Heart left ventricle (tissue), 16 donors: ENCODE data around the gene CENPX. TPM values are rescaled to one million over a fixed set of nuclear protein-coding genes. Genes with fewer than 3 reads are reported as not detected.

ENCODE experiments used
- ATAC-seq, 4 donors: fragments of 200-7000 bp; cut with Tn5 transposase; one replicate each; pipeline ENCODE4 v1.9.1; 2020 to 2022; ENCODE audit warnings: moderate library complexity in 4 of 4, mild to moderate bottlenecking in 3 of 4, moderate number of reproducible peaks in 1 of 4
- DNase-seq, 5 donors: peaks; one replicate each; pipeline ENCODE4 v3.0.0-alpha.2; 2020
- H3K27ac ChIP-seq, 12 donors: fragments of 200-600 bp; sonication (generic) in 4 of 12; one replicate each; pipeline versions ENCODE4 v1.5.0 to v1.8.0; 2016 to 2022; ENCODE audit warnings: mild to moderate bottlenecking in 2 of 12
- H3K27me3 ChIP-seq, 9 donors: fragments of 200-600 bp; sonication (generic) in 2 of 9; one replicate each; pipeline versions ENCODE4 v1.5.1 to v1.8.0; 2016 to 2022; ENCODE audit warnings: mild to moderate bottlenecking in 3 of 9
- H3K36me3 ChIP-seq, 9 donors: fragments of 200-600 bp; sonication (generic) in 2 of 9; one replicate each; pipeline versions ENCODE4 v1.5.0 to v1.8.0; 2018 to 2022; ENCODE audit warnings: mild to moderate bottlenecking in 2 of 9
- H3K4me1 ChIP-seq, 12 donors: fragments of 200-600 bp; sonication (generic) in 4 of 12; one replicate each; pipeline versions ENCODE4 v1.5.0 to v1.8.0; 2016 to 2022; ENCODE audit warnings: mild to moderate bottlenecking in 3 of 12
- H3K4me3 ChIP-seq, 12 donors: fragments of 200-600 bp; sonication (generic) in 4 of 12; one replicate each; pipeline versions ENCODE4 v1.5.0 to v1.8.0; 2017 to 2022; ENCODE audit warnings: mild to moderate bottlenecking in 9 of 12, moderate library complexity in 4 of 12
- H3K9me3 ChIP-seq, 12 donors: fragments of 200-600 bp; sonication (generic) in 4 of 12; one replicate each; pipeline versions ENCODE4 v1.5.0 to v1.8.0; 2016 to 2022; ENCODE audit warnings: mild to moderate bottlenecking in 1 of 12
- POLR2A ChIP-seq, 2 donors: fragments of 450-650 bp; IDR thresholded peaks; one replicate each; pipeline ENCODE4 v1.6.1; 2017; ENCODE audit warnings: antibody characterized with exemption in 2 of 2, mild to moderate bottlenecking in 2 of 2, moderate library complexity in 2 of 2
- WGBS, 4 donors: extraction: QIAGEN DNeasy Blood & Tissue Kit in 2 of 4; methylation state at CpG; one replicate each; pipeline versions ENCODE4 v1.1.5 to v1.1.7; 2013 to 2018; 5-methylcytosine and 5-hydroxymethylcytosine counted together
- intact Hi-C, 10 donors: fragments of 100-400 bp; cut with DNase I; formaldehyde crosslinking; loops; one replicate each; pipeline versions ENCODE4 v1.11.1 to v1.14.2; 2022
- long read RNA-seq, 3 donors: library from polyadenylated mRNA; unstranded; transcript quantifications; one replicate each; pipeline ENCODE4 v2.0.0, GENCODE V29; 2020 to 2021
- polyA plus RNA-seq, 2 donors: library from polyadenylated mRNA; stranded (reverse); fragments of 200-250 nt; gene quantifications; one replicate each; pipeline ENCODE4 v1.2.3, GENCODE V29; 2013
- total RNA-seq, 9 donors: library from RNA; depleted of rRNA in 2 of 9; stranded (reverse); fragments of >200 nt in 2 of 9; fragmentation: NEBNext Ultra II Directional in 3 of 9; extraction: Animal tissue kit (Norgen Biotek cat#: 25700) in 3 of 9; gene quantifications; one replicate each; pipeline versions ENCODE4 v1.1.0 to v1.2.4, GENCODE V29; 2016 to 2023
- TF ChIP-seq, protein P1 (sequence below), 12 donors: fragments of 200-600 bp; sonication (generic) in 4 of 12; IDR thresholded peaks; one replicate each; pipeline versions ENCODE4 v1.5.0 to v1.8.0; 2018 to 2022; ENCODE audit warnings: antibody characterized with exemption in 12 of 12, mild to moderate bottlenecking in 5 of 12
- donor health status: ischemic (EF 13 %, LVEDD 7.1; RV severe dilation, severe dysfunction).
- donor health status: healthy with polysubstance abuse.
- donor health status: DM: no; HTN: yes; CAD: no.
- donor health status: DM: no; HTN: no; CAD: no.
- donor health status: ischemic (EF 25% LVEDD 6.9; RV normal size, moderate dysfunction).
- donor health status: ischemic (EF 25% LVEDD 5.7; RV mildly dilated, moderate dysfunction).
- donor health status: healthy.
- donor health status: DM: yes; HTN: yes; CAD: no.
- donor health status: ischemic (EF 35%, LVEDD 5.7; RV mildly dilated, moderate dysfunction).
- donor health status: nonischemic (EF 11% LVEDD 7.7; RV severe dilation, severe dysfunction).
- donor health status: DM: yes; HTN: yes; CAD: no.
- donor health status: PGD.
- donor health status: ischemic (EF 29% LVEDD 5.4; RV normal size, mild dysfunction).
- donor health status: nonischemic (EF 23%, LVEDD 6.1; RV moderate dilation, normal function).

The CENPX gene
- total RNA-seq = 10 to 100 TPM; 16.8 to 62.0 (median 23.8) TPM
- polyA plus RNA-seq = 100 to 1,000 TPM in 1 of 2 donors, 10 to 100 TPM in 1; 37.3 to 126 TPM
- long read RNA-seq, donor 1, transcript CENPX-201 (4 exons, 751 nt) = major isoform, 24 of 44 reads
- long read RNA-seq, donor 1, transcript CENPX-202 (5 exons, 805 nt) = minor isoform, 9 of 44 reads
- long read RNA-seq, donor 1, partial matches to known transcripts = 5 of 44 reads
- long read RNA-seq, donor 1, other reads (novel, unspliced or antisense) = 1 of 44 reads
- long read RNA-seq, donor 2, transcript CENPX-201 (4 exons, 751 nt) = major isoform, 18 of 36 reads
- long read RNA-seq, donor 2, transcript CENPX-202 (5 exons, 805 nt) = minor isoform, 9 of 36 reads
- long read RNA-seq, donor 2, partial matches to known transcripts = 4 of 36 reads
- long read RNA-seq, donor 2, other reads (novel, unspliced or antisense) = 1 of 36 reads
- long read RNA-seq, donor 3, transcript CENPX-202 (5 exons, 805 nt) = minor isoform, 10 of 32 reads
- long read RNA-seq, donor 3, transcript CENPX-201 (4 exons, 751 nt) = major isoform, 14 of 32 reads
- long read RNA-seq, donor 3, partial matches to known transcripts = 1 of 32 reads
- long read RNA-seq, donor 3, other reads (novel, unspliced or antisense) = 3 of 32 reads

DNA sequence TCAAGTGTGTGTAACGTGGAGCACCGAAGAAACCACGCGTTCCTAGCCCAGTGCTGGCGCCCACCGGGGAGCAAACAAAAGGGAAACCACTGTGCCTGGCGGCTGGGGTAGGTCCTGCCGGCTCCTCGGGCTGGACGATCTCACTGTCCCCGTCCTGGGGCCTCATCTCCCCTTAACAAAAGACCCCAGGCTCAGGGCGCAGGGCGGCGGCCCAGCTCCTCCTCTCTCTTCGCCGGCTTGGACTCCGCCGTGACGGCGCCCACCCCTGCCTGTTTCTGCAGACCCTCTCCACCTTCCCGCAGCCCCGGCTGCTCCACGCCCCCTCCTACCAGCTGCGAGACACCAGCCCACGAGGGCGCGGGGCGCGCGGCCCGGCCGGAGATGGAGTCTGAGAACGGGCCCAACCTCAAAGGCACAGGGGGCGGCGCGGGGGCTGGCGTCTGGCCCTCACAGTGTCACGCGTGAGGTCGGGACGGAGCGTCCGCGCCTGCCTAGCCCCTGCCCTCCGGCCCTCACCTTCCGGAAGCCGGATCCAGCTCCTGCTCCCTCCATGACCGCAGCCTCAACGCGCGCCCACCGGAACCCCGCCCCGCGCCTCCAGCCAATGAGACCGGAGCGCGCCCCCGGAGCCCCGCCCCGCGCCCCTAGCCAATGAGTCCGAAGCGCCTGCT, at the start of gene CENPX:
TSS of gene CENPX (minus strand) at position 569 of the 671 bp plus-strand sequence. CDS start at position 552, 17 bp downstream.
- no peak for DNase-seq
- no peaks in the 10 kb centered on the region for H3K9me3 ChIP-seq
- WGBS, 4 donors = 1% methylated on average over 20 to 64 of the region's 64 CpGs
- TF ChIP-seq, protein P1, sequence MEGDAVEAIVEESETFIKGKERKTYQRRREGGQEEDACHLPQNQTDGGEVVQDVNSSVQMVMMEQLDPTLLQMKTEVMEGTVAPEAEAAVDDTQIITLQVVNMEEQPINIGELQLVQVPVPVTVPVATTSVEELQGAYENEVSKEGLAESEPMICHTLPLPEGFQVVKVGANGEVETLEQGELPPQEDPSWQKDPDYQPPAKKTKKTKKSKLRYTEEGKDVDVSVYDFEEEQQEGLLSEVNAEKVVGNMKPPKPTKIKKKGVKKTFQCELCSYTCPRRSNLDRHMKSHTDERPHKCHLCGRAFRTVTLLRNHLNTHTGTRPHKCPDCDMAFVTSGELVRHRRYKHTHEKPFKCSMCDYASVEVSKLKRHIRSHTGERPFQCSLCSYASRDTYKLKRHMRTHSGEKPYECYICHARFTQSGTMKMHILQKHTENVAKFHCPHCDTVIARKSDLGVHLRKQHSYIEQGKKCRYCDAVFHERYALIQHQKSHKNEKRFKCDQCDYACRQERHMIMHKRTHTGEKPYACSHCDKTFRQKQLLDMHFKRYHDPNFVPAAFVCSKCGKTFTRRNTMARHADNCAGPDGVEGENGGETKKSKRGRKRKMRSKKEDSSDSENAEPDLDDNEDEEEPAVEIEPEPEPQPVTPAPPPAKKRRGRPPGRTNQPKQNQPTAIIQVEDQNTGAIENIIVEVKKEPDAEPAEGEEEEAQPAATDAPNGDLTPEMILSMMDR (IDR thresholded peaks at IDR 0.05) = no peak
- peak in 1 of 2 donors; percentile 58 for TF ChIP-seq POLR2A (IDR thresholded peaks at IDR 0.05)
- peak within 1 kb of the TSS in 11 of 12 donors; percentile 32 to 85 (median 73) for H3K27ac ChIP-seq
- H3K4me1 ChIP-seq = peaks cover 5 to 37% (median 23%) of the 10 kb centered on the region in 12 donors
- H3K27me3 ChIP-seq = no peaks in the 10 kb centered on the region
- ATAC-seq = no peak
- intact Hi-C loops = loop anchor here in 6 of 10 donors (2.0 to 10.0 kb wide), 5 partner anchors 45 to 162 kb away; partner anchors contain the start of genes ASPSCR1 (in 4 of the 6) and P4HB (in 2 of the 6)
- peak within 1 kb of the TSS; percentile 77 to 99 (median 94) for H3K4me3 ChIP-seq
- H3K36me3 ChIP-seq = peaks cover 0 to 14% (median 6%) of the 10 kb centered on the region in 9 donors

DNA sequence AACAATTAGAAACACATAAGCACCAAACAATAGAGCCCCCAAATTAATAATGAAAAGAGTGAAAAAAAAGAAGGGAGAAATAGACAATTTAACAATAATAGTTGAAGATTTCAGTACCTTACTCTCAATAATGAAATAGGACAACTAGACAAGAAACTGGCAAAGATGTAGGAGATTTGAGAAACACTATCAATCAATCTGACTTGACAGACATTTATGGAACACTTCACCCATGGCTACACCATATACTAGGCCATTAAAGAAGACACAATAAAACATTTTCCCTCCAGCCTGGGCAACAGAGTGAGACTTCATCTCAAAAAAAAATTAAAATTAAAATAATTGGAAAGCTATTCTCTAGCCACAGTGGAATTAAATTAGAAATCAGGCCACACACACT, 47.9 kb upstream of the CENPX start:
- Histone ChIP-seq H3K27me3 (no peaks in the 10 kb centered on the region), H3K4me3 (no peak overlapping the region), H3K9me3 (no peaks in the 10 kb centered on the region), H3K36me3 (no peaks in the 10 kb centered on the region), H3K27ac (no peak overlapping the region), H3K4me1 (peaks cover 0 to 10% (median 9%) of the 10 kb centered on the region in 12 donors)
- TF ChIP-seq POLR2A (IDR thresholded peaks at IDR 0.05) = no peak
- TF ChIP-seq, protein P1 (IDR thresholded peaks at IDR 0.05) = no peak
- DNase-seq = no peak
- no peak for ATAC-seq
- intact Hi-C loops = no loop called here

- Histone ChIP-seq H3K9me3 (no peaks in the 10 kb centered on the region), H3K36me3 (peaks cover 0 to 31% (median 18%) of the 10 kb centered on the region in 9 donors), H3K4me3 (peak within 1 kb of the TSS; percentile 78 to 98 (median 93)), H3K27ac (peak within 1 kb of the TSS; percentile 59 to 93 (median 88)), H3K27me3 (no peaks in the 10 kb centered on the region), H3K4me1 (peaks cover 0 to 27% (median 19%) of the 10 kb centered on the region in 12 donors)
- intact Hi-C loops = loop anchor here in 2 of 10 donors (2.0 kb wide), 1 partner anchor 33 kb away; the partner anchor contains the start of gene FASN (in 2 of the 2)
- peak in 1 of 2 donors; percentile 50 for TF ChIP-seq POLR2A (IDR thresholded peaks at IDR 0.05)
- TF ChIP-seq, protein P1 (IDR thresholded peaks at IDR 0.05) = no peak
- WGBS, 4 donors = 8 to 13% (median 10%) methylated on average over 66 to 88 of the region's 88 CpGs
- DNase-seq (peak; percentile 63 to 88 (median 72)), ATAC-seq (peak; percentile 36 to 84 (median 82))
Observed at GRCh38 chr17:82065638-82066303, 43.1 kb upstream of the CENPX start, which contains the start of gene DUS1L. TSS of gene DUS1L (minus strand) at chr17:82065804. CDS start at chr17:82065059, 745 bp downstream.
